Uterus (tissue), 2 donors: ENCODE measurements around the gene PSG11.
"Not testable (repeated sequence)": the region's sequence is repeated elsewhere in the genome, so short reads cannot be mapped to it uniquely, and the experiment has no call there.

Experiments used
- CTCF ChIP-seq, 4 experiments: fragments of 200-600 bp in 2 of 4; fragments of 450-650 bp in 2 of 4; sonication (generic) in 2 of 4; IDR thresholded peaks; one replicate each; pipeline ENCODE4 v1.5.1; 2016 to 2019; ENCODE audit warnings: antibody characterized with exemption in 4 of 4, mild to moderate bottlenecking in 2 of 4, moderate library complexity in 1 of 4
- POLR2A ChIP-seq, 2 donors: fragments of 450-650 bp; IDR thresholded peaks; one replicate each; pipeline ENCODE4 v1.6.1; 2016; ENCODE audit warnings: antibody characterized with exemption in 2 of 2, mild to moderate bottlenecking in 1 of 2, moderate library complexity in 1 of 2

- not testable (repeated sequence) for TF ChIP-seq CTCF, POLR2A (IDR thresholded peaks at IDR 0.05)
Measured at GRCh38 chr19:43046578-43046977, 20.3 kb upstream of the PSG11 start.
